PFSK-1 (cell line): ENCODE results near the gene FOXN4.

Experiments
- FOXP2 ChIP-seq: optimal IDR thresholded peaks from 2 replicates; pipeline ENCODE3; 2011; ENCODE audit warnings: borderline replicate concordance, control low read depth, inconsistent platforms; ENCODE audit not compliant: insufficient read depth; ENCODE audit errors: extremely low read length, extremely low read depth
- POLR2AphosphoS5 ChIP-seq: IDR thresholded peaks from 2 replicates; pipeline ENCODE4 v1.6.1; 2012; ENCODE audit warnings: low read depth, mild to moderate bottlenecking, control low read depth, low read length, moderate library complexity
- SIN3A ChIP-seq: IDR thresholded peaks from 2 replicates; pipeline ENCODE4 v1.6.1; 2012; ENCODE audit warnings: mild to moderate bottlenecking, low read length, moderate library complexity, borderline replicate concordance; ENCODE audit not compliant: insufficient read depth
- TAF1 ChIP-seq: IDR thresholded peaks from 2 replicates; pipeline ENCODE4 v1.6.1; 2012; ENCODE audit warnings: low read length, control low read depth, borderline replicate concordance; ENCODE audit not compliant: insufficient read depth
- TF ChIP-seq, protein P1 (sequence below), 2 experiments: IDR thresholded peaks; 2 replicates each; pipeline versions ENCODE4 v1.6.1 to v1.8.0; 2011 to 2012; ENCODE audit warnings: low read depth in 2 of 2, low read length in 2 of 2, control low read depth in 1 of 2, inconsistent platforms in 1 of 2, mild to moderate bottlenecking in 1 of 2, moderate library complexity in 1 of 2; ENCODE audit not compliant: insufficient read depth in 1 of 2

FOXN4 gene

DNA sequence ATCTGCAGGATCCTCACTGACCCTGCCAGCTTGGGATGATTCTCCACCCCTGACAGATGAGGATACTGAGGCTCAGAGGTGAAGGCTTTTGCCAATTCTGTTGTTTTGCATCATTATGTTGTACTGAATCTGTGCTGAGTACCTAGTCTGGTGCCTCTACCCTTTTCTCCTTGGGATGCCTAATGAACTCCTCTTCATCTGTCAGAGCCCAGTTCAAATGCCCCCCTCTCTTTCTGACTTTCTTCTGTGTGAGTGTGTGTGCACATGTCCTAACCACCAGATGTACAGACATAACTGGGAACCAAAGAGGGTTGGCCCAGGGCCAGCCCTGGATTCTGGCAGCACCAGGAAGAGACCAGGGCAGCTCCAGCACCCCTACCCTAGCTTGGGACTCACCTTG lies 22.8 kb downstream of the FOXN4 start:
- no peak for TF ChIP-seq SIN3A
- TF ChIP-seq, protein P1, sequence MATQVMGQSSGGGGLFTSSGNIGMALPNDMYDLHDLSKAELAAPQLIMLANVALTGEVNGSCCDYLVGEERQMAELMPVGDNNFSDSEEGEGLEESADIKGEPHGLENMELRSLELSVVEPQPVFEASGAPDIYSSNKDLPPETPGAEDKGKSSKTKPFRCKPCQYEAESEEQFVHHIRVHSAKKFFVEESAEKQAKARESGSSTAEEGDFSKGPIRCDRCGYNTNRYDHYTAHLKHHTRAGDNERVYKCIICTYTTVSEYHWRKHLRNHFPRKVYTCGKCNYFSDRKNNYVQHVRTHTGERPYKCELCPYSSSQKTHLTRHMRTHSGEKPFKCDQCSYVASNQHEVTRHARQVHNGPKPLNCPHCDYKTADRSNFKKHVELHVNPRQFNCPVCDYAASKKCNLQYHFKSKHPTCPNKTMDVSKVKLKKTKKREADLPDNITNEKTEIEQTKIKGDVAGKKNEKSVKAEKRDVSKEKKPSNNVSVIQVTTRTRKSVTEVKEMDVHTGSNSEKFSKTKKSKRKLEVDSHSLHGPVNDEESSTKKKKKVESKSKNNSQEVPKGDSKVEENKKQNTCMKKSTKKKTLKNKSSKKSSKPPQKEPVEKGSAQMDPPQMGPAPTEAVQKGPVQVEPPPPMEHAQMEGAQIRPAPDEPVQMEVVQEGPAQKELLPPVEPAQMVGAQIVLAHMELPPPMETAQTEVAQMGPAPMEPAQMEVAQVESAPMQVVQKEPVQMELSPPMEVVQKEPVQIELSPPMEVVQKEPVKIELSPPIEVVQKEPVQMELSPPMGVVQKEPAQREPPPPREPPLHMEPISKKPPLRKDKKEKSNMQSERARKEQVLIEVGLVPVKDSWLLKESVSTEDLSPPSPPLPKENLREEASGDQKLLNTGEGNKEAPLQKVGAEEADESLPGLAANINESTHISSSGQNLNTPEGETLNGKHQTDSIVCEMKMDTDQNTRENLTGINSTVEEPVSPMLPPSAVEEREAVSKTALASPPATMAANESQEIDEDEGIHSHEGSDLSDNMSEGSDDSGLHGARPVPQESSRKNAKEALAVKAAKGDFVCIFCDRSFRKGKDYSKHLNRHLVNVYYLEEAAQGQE (IDR thresholded peaks at IDR 0.05; ENCODE audit: insufficient read depth in 1 of 2, low read depth in 2 of 2, low read length in 2 of 2), result no peak
- TF ChIP-seq TAF1, result no peak
- TF ChIP-seq FOXP2, result no peak
- TF ChIP-seq POLR2AphosphoS5, result no peak

DNA sequence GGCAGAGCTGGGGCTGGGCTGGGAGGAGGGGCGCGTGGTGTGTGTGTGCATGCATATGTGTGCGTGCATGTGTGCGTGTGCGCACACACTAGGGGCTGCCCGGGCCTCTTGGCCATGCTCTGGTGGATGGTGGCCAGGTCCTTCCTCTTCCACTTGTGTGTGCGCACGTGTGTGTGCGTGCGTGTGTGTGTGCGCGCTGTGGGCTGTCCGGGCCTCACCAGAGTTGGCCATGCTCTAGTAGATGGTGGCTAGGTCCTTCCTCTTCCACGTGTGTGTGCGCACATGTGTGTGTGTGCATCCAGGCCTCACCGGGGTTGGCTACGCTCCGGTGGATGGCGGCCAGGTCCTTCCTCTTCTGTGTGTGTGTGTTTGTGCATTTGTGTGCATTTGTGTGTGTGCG lies 24.7 kb downstream of the FOXN4 start:
- TF ChIP-seq SIN3A (no peak), POLR2AphosphoS5 (no peak), TAF1 (no peak), FOXP2 (no peak)
- TF ChIP-seq, protein P1 (IDR thresholded peaks at IDR 0.05; ENCODE audit: insufficient read depth in 1 of 2, low read depth in 2 of 2, low read length in 2 of 2), result no peak

DNA sequence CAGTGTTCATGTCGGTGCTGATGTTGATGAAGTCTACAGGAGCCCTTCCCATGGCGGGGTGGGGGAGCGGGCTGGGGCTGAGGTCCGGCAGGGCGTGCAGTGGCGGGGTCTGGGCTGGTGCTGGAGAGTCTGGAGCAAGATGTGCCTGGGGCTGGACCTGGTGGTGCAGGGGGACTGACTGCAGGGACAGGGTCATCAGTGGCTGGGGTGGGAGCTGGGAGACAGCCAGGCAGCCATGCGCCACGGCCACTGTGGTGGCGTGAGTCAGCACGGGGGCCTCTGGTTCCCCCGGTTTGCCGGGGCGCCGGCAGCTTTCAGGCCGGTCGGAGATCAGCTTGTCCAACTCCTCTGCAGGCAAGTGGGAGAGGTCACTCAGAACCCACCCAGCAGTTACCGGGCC lies 27.6 kb downstream of the FOXN4 start:
- TF ChIP-seq SIN3A (no peak), POLR2AphosphoS5 (no peak)
- TF ChIP-seq, protein P1 (IDR thresholded peaks at IDR 0.05; ENCODE audit: insufficient read depth in 1 of 2, low read depth in 2 of 2, low read length in 2 of 2), result no peak

DNA sequence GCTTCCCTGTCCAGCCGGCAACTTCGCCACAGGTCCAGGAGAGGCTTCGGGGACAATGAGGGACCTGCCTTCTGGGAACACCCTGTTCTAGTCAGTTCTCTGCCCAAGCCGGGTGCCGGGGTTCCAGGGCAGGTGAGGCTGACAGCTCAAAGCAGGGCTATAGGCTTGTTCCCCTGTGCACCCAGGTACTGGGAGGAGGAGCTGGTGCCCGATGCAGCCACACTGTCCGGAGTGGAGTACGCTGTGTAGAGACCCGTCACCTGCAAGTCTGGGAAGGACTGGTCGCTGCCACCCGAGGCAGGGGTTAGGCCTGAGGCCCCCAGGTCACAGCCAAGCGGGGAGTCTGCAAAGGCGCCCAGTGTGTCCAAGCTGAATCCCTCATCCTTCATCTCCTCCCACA lies 29.6 kb downstream of the FOXN4 start:
- TF ChIP-seq POLR2AphosphoS5 (no peak), TAF1 (no peak), SIN3A (no peak), FOXP2 (no peak)
- TF ChIP-seq, protein P1 (IDR thresholded peaks at IDR 0.05; ENCODE audit: insufficient read depth in 1 of 2, low read depth in 2 of 2, low read length in 2 of 2), result no peak

DNA sequence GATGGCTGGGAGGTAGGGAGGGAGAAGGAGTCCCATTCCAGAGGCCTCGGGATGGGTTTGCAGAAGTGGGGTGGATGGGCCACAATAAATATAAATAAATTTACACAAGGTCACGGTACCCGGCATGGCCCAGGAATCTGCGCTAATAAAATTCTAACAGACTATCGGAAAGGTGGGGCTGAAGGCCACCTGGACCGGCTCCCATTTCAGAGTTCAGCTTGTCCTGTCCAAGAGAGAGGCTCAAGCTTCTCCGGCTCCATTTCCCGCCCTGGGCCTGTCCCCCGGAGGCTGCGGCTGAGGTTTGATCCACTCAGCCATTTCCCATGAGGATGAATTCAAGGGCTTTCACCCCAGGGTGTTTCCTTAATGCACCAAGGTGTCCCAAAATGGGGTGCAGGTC lies 30.2 kb downstream of the FOXN4 start:
- TF ChIP-seq TAF1, result no peak
- no peak for TF ChIP-seq SIN3A
- no peak for TF ChIP-seq POLR2AphosphoS5
- TF ChIP-seq, protein P1 (IDR thresholded peaks at IDR 0.05; ENCODE audit: insufficient read depth in 1 of 2, low read depth in 2 of 2, low read length in 2 of 2), result no peak
- TF ChIP-seq FOXP2, result no peak
